Psoas muscle (tissue), 8 donors: ENCODE data around the gene SLC22A7. TPM values are rescaled to one million over a fixed set of nuclear protein-coding genes. Genes with fewer than 3 reads are reported as not detected.
"Not testable (repeated sequence)": the region's sequence is repeated elsewhere in the genome, so short reads cannot be mapped to it uniquely, and the experiment has no call there.

ENCODE experiments used
- ATAC-seq, 4 donors: fragments of 200-7000 bp; cut with Tn5 transposase; one replicate each; pipeline ENCODE4 v1.9.1; 2020; ENCODE audit warnings: moderate library complexity in 3 of 4, mild to moderate bottlenecking in 2 of 4
- DNase-seq, 2 donors: peaks; one replicate each; pipeline ENCODE4 v3.0.0-alpha.2; 2020
- H3K27ac ChIP-seq: fragments of 200-600 bp; one replicate; pipeline ENCODE4 v1.8.0; 2022
- H3K27me3 ChIP-seq, 3 donors: fragments of 200-600 bp in 1 of 3; one replicate each; pipeline versions ENCODE4 v1.6.1 to v1.8.0; 2013 to 2022; ENCODE audit warnings: low read length in 2 of 3, mild to moderate bottlenecking in 2 of 3, moderate library complexity in 1 of 3; ENCODE audit not compliant: insufficient read depth in 3 of 3
- H3K36me3 ChIP-seq, 2 donors: fragments of 200-600 bp in 1 of 2; one replicate each; pipeline versions ENCODE4 v1.6.1 to v1.8.0; 2013 to 2022; ENCODE audit warnings: low read depth in 1 of 2, mild to moderate bottlenecking in 1 of 2, moderate library complexity in 1 of 2; ENCODE audit not compliant: insufficient read depth in 1 of 2
- H3K4me1 ChIP-seq: fragments of 200-600 bp; one replicate; pipeline ENCODE4 v1.8.0; 2022
- H3K4me3 ChIP-seq: fragments of 200-600 bp; one replicate; pipeline ENCODE4 v1.8.0; 2022; ENCODE audit warnings: mild to moderate bottlenecking
- H3K9me3 ChIP-seq: fragments of 200-600 bp; one replicate; pipeline ENCODE4 v1.8.0; 2022
- WGBS, 3 donors: extraction: QIAGEN DNeasy Blood & Tissue Kit; methylation state at CpG; one replicate each; pipeline versions ENCODE4 v1.1.6 to v1.1.7; 2013; 5-methylcytosine and 5-hydroxymethylcytosine counted together
- intact Hi-C, 2 donors: fragments of 100-400 bp; cut with DNase I; formaldehyde crosslinking; loops; one replicate each; pipeline versions ENCODE4 v1.11.0 to v1.14.2; 2022
- polyA plus RNA-seq, 3 donors: library from polyadenylated mRNA; stranded (reverse); fragments of 200-250 nt; gene quantifications; one replicate each; pipeline ENCODE4 v1.2.3, GENCODE V29; 2013
- total RNA-seq, 4 donors: library from RNA; stranded (reverse); fragmentation: NEBNext Ultra II Directional in 2 of 4; extraction: Animal tissue kit (Norgen Biotek cat#: 25700) in 2 of 4; gene quantifications; one replicate each; pipeline versions ENCODE4 v1.2.1 to v1.2.4, GENCODE V29; 2021 to 2023
- TF ChIP-seq, protein P1 (sequence below): fragments of 200-600 bp; IDR thresholded peaks from one replicate; pipeline ENCODE4 v1.8.0; 2022; ENCODE audit warnings: antibody characterized with exemption
- donor health status: healthy with polysubstance abuse.
- donor health status: DM: no; HTN: no; CAD: no; lungs with moderate emphysema.
- donor health status: Bipolar disorder and iron deficiency.
- donor health status: healthy.
- donor health status: DM: yes; HTN: yes; CAD: no.
- donor health status: DM: no; HTN: no; CAD: no.
- donor health status: DM: no; HTN: no; CAD: no.
- donor health status: DM: yes; HTN: yes; CAD: no.

The SLC22A7 gene
- total and polyA plus RNA-seq, 7 donors, result not detected

DNA sequence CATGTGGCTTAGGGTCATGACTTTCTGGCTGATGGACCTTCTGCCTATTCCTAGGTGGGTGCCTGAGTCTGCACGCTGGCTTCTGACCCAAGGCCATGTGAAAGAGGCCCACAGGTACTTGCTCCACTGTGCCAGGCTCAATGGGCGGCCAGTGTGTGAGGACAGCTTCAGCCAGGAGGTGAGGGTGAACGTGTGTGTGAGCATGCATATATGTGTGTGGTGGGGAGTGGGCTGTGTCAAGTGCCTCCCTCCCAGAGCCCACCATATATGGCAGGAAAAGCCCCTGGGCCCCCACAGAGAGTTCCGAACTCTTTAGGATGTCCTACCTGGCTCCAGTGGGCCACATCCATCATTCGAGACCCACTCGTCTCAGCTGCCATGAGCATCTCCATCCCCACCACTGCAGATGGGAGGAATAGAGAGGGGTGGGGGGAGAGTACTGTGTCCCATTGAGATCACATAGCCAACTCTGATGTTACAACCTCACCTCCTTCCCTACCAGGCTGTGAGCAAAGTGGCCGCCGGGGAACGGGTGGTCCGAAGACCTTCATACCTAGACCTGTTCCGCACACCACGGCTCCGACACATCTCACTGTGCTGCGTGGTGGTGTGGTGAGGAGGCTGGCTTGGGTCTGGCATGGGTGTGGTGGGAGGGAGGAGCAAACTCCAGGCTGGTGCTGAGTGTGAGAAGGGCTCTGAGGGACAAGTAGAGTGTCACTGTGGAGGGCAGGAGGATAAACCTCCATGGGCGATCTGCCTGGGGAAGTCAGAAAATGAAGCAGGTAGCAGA lies 3.2 kb downstream of the SLC22A7 start:
- no peaks in the 10 kb centered on the region for H3K4me1 ChIP-seq
- TF ChIP-seq, protein P1, sequence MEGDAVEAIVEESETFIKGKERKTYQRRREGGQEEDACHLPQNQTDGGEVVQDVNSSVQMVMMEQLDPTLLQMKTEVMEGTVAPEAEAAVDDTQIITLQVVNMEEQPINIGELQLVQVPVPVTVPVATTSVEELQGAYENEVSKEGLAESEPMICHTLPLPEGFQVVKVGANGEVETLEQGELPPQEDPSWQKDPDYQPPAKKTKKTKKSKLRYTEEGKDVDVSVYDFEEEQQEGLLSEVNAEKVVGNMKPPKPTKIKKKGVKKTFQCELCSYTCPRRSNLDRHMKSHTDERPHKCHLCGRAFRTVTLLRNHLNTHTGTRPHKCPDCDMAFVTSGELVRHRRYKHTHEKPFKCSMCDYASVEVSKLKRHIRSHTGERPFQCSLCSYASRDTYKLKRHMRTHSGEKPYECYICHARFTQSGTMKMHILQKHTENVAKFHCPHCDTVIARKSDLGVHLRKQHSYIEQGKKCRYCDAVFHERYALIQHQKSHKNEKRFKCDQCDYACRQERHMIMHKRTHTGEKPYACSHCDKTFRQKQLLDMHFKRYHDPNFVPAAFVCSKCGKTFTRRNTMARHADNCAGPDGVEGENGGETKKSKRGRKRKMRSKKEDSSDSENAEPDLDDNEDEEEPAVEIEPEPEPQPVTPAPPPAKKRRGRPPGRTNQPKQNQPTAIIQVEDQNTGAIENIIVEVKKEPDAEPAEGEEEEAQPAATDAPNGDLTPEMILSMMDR, result no peak
- H3K4me3 ChIP-seq, result no peak overlapping the region
- no peaks in the 10 kb centered on the region for H3K36me3 ChIP-seq
- WGBS, 3 donors, result 82 to 85% (median 82%) methylated on average over 15 of the region's 15 CpGs
- H3K27me3 ChIP-seq, result peaks cover 0 to 29% (median 3%) of the 10 kb centered on the region in 3 donors
- H3K9me3 ChIP-seq, result no peaks in the 10 kb centered on the region
- ATAC-seq (no peak), DNase-seq (no peak)
- intact Hi-C loops, result no loop called here
- no peak overlapping the region for H3K27ac ChIP-seq

DNA sequence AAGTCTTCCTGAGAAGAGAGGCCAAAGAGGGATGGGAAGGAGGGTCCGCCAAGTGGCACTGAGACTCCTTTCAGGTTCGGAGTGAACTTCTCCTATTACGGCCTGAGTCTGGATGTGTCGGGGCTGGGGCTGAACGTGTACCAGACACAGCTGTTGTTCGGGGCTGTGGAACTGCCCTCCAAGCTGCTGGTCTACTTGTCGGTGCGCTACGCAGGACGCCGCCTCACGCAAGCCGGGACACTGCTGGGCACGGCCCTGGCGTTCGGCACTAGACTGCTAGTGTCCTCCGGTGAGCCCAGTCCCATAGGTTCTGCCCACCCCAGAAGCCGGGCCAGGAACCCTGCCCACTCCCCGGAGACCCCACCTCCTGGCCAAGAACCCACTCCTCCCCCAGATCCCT lies 4.1 kb downstream of the SLC22A7 start:
- no peak for DNase-seq
- intact Hi-C loops, result no loop called here
- Histone ChIP-seq H3K36me3 (no peaks in the 10 kb centered on the region), H3K27me3 (peaks cover 0 to 37% (median 3%) of the 10 kb centered on the region in 3 donors), H3K4me3 (no peak overlapping the region), H3K4me1 (no peaks in the 10 kb centered on the region), H3K9me3 (no peaks in the 10 kb centered on the region), H3K27ac (no peak overlapping the region)
- TF ChIP-seq, protein P1, result no peak
- ATAC-seq, result no peak
- 57 to 69% (median 57%) methylated on average over 19 of the region's 19 CpGs for WGBS, 3 donors

DNA sequence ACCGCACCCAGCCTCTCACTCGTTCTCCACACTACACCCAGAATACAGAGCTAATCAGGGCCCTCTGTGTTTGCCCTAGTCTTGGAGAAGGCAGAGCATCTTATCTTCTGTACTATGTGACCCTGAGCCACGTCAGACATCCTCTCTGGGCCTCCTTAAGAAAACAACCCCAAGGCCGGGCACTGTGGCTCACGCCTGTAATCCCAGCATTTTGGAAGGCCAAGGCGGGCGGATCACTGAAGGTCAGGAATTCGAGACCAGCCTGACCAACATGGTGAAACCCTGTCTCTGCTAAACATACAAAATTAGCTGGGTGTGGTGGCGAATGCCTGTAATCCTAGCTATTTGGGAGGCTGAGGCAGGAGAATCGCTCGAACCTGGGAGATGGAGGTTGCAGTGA lies 4.9 kb downstream of the SLC22A7 start:
- H3K36me3 ChIP-seq, H3K4me3 ChIP-seq, DNase-seq, H3K4me1 ChIP-seq, H3K27ac ChIP-seq, intact Hi-C loops, H3K9me3 ChIP-seq, ATAC-seq: not testable (repeated sequence)
- WGBS, 3 donors, result 84 to 88% (median 84%) methylated on average over 11 of the region's 11 CpGs
- peaks cover 0 to 46% (median 3%) of the 10 kb centered on the region in 3 donors for H3K27me3 ChIP-seq

DNA sequence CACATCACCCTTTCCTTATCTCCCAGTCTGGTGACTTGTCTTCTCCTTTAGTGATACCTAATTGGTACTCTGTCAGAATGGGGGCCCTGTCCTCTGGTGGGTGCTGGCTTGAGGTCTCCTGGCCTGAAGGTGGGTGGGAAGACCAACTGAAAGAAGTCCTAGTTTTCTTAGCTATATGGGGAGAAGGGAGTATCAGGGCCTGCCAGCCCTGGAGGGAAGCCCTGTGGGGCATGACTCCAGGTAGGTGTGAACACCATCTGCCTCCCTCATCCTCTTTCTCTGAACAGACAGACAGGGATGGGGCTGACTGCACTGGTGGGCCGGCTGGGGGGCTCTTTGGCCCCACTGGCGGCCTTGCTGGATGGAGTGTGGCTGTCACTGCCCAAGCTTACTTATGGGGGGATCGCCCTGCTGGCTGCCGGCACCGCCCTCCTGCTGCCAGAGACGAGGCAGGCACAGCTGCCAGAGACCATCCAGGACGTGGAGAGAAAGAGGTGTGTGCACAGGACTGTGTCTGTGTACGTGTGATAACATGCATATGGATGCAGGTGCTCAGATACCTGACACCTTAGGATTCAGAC lies 5.8 kb downstream of the SLC22A7 start:
- ATAC-seq (no peak), DNase-seq (no peak)
- H3K4me3 ChIP-seq, result no peak overlapping the region
- TF ChIP-seq, protein P1, result no peak
- H3K4me1 ChIP-seq, result peaks cover 7% of the 10 kb centered on the region
- H3K9me3 ChIP-seq, result no peaks in the 10 kb centered on the region
- no peaks in the 10 kb centered on the region for H3K36me3 ChIP-seq
- WGBS, 3 donors, result 50 to 70% (median 54%) methylated on average over 8 of the region's 8 CpGs
- intact Hi-C loops, result no loop called here
- H3K27me3 ChIP-seq, result peaks cover 0 to 52% (median 3%) of the 10 kb centered on the region in 3 donors
- no peak overlapping the region for H3K27ac ChIP-seq

DNA sequence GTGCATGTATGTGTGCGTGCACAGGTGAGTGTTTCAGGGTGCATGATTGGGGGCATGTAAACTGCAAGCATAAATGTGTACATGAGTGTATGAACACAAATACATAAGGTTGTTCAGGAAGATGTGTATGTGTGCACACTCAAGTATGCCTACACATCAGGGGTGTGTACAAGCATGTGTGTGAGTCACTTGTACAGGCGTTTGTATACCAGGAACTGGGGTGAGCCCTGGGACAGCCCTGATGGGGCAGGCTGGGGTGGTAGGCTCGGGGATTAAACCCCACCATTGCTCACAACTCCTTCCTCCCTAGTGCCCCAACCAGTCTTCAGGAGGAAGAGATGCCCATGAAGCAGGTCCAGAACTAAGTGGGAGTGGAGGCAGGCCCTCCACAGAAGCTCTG lies 6.3 kb downstream of the SLC22A7 start:
- ATAC-seq (no peak), DNase-seq (no peak)
- 72 to 80% (median 75%) methylated on average over 3 of the region's 3 CpGs for WGBS, 3 donors
- Histone ChIP-seq H3K27ac (no peak overlapping the region), H3K4me3 (no peak overlapping the region), H3K9me3 (no peaks in the 10 kb centered on the region), H3K4me1 (peaks cover 10% of the 10 kb centered on the region), H3K36me3 (no peaks in the 10 kb centered on the region), H3K27me3 (peaks cover 0 to 50% (median 0%) of the 10 kb centered on the region in 3 donors)
- TF ChIP-seq, protein P1, result no peak
- intact Hi-C loops, result no loop called here
